Skin of body (tissue), 2 donors: ENCODE measurements around the gene TERT. TPM values are rescaled to one million over a fixed set of nuclear protein-coding genes. Genes with fewer than 3 reads are reported as not detected.

Source experiments
- DNase-seq: peaks from one replicate; lab custom pipeline; 2025; lab: John Stamatoyannopoulos, UW
- total RNA-seq: library from RNA; depleted of rRNA; stranded (reverse); fragments of >200 nt; gene quantifications from one replicate; pipeline ENCODE4 v1.2.3, GENCODE V29; 2014

The TERT gene
- total RNA-seq, 1 donor from 2014 or later: not detected

GRCh38 chr5:1319436-1320256, 24.8 kb upstream of the TERT start:
- DNase-seq: no peak

DNA sequence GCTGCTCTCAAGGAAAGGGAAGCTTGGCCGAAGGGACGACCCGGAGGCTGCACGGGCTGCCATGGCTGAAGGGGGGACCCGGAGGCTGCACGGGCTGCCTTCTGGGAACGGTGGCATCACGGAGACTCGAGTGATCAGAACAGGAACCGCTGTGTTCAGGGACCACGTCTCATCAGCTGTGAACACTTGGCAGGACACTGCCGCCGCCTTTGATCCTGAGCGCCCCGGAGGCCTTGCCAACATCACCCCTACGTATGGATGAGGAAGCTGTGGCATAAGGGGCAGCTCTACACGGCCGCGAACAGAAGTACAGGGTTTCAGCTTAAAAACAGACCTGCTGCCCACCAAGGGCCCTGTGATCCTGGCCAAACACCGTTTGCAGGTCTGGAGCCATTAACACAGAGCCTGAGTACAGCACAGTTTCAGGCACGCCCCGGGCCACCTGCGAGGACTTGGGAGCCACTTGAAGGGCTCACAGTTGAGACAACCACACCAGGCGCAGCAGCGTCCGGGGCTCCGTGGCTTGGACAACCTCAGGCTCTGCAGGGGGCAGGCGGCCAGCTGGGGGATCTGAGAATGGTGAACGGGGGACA, 23.9 kb upstream of the TERT start:
- DNase-seq: no peak

DNA sequence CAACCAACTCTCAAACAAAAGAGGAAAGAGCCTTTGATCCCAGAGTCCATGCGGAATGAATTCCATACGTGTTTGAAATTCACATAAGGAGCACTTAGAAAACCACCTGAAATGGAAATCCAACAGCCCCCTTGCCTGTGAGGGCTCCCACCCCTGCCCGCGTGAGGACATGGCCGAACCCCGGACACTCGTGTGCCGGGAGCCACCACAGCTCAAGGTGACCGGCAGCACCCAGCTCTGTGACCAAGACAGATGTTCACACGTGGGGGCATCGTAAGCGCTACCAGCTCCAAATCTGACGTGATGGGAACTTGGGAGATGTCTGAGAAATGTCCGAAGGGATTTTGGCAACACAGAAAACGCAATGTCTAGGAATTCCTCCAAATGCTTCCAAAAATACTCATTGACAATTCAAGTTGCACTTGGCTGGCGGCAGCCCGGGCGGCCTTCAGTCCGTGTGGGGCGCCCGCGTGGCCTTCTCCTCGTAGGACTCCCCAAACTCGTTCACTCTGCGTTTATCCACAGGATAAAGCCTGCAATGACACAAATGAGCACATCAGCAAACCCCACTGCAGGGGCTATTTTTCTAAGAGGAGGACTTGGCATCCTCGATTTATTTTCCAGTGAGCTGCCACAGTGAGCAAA, 23.2 kb upstream of the TERT start:
- no peak for DNase-seq

DNA sequence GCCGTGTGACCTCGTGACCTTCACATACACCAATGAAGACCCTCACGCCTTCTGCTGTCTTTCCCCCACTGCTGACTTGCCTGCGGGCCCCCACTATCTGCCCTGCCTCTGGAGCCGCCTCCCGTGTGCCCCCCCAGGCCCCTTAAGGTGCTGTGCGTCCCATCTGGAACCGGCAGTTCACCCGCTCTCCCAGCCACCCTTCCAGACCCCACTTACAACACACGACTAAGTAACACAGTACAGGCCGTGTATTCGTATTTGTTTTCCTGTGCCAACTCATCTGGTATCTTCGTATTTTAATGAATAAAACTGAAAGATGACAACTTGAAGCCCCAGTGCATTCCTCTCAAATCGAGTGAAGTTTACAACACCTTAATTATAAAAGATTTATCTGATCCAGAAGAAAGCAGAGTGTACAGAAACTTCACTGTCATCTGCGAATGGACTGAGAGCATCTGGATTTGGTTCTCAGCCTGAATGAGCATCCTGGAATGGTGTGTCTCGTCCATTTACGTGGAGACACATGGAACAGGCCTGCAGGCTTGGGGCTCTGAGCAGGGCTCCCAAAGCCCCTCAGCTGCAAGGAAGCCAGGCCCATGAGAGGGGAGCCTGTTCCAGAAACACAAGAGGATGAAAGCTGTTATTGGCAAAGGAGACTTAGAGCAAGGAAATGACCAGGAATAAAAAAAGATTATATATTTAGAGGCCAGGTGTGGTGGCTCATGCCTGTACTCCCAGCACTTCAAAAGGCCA, 21.9 kb upstream of the TERT start:
- DNase-seq: no peak

- DNase-seq: no peak
Measured at GRCh38 chr5:1315709-1316587, 21.1 kb upstream of the TERT start.

DNA sequence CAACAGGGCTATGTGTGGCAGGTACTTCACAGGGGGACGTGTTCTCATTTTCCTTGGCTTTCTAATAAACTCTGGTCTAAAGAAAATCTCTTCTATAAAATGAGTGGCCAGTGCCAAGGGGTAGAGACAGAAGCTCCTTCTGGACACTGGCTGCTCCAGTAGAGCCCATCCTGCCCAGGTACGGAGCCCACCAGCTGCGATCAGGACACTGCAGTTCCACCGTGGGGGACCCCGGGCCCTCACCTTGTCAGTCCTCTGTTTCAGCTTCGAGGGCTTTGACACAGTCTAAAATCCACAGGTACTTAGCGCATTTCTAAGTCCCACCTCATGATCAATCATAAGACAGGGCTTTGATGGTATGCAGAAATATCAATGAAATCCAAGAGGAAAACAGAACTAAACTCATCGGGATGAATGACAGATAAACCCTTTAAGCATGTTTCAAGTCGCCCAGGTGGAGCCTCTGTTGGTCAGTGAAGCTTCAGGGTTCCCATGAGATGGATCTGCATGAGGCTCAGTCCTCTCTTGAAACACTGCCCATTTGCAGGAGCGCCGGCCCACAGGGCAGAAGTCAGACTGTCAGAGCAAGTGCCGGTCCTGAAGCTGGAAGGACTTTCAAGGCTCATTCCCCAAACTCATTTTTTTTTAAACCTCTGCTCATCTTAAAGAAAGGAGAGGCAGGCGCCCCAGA, 20.3 kb upstream of the TERT start:
- DNase-seq: no peak

GRCh38 chr5:1314564-1314982, 19.7 kb upstream of the TERT start:
- no peak for DNase-seq

GRCh38 chr5:1312993-1313833, 18.3 kb upstream of the TERT start:
- DNase-seq: no peak

- DNase-seq: no peak
Measured at GRCh38 chr5:1312206-1312605, 17.3 kb upstream of the TERT start.

- no peak for DNase-seq
Measured at GRCh38 chr5:1311439-1312055, 16.7 kb upstream of the TERT start.

DNA sequence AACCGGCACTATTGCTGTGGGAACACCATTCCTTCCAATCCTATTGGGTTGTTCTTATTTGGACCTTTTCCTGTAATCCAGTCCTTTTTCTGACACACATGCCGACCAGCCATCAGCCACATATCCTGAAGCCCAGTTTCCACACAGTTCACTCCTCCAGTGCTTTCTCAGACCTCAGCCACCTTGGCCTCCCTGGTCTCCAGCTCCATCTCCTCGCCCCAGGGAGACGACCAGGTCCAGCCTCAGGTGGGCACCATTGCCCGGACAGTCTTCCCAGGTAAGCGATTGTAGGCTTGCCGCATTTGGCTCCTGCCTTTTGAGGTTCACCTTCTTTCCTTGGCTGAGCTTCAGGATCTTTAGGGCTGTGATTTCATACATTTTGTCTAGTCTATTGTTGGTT, 15.2 kb upstream of the TERT start:
- DNase-seq: no peak

DNA sequence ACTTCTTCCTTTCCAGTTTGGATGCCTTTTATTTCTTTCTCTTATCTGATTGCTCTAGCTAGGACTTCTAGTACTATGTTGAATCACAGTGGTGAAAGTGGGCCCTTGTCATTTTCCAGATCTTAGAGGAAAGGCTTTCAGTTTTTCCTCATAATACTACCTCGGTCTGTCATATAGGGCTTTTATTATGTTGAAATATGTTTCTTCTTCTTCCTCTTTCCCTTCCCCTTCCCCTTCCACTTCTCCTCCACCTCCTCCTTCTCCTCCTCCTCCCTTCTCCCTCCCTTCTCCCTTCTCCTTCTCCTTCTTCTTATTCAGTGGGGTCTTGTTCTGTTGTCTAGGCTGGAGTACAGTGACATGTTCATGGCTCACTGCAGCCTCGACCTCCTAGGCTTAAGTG, 9.2 kb upstream of the TERT start:
- DNase-seq: no peak

DNA sequence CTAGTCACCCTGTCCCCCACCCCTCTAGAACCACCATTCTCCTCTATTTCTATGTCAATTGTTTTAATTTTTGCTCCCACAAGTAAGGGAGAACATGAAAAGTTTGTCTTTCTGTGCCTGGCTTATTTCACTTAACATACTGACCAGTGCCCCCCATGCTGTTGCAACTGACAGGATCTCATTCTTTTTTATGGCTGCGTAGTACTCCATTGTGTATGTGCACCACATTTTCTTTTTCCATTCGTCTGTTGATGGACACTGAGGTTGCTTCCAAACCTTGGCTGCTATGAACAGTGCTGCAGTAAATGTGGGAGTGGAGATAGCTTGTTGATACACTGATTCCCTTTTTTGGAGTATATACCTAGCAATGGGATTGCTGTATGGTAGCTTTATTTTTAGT, 7.4 kb upstream of the TERT start:
- DNase-seq: no peak

GRCh38 chr5:1300581-1301083, 5.8 kb upstream of the TERT start:
- no peak for DNase-seq

GRCh38 chr5:1299961-1300360, 5.1 kb upstream of the TERT start:
- no peak for DNase-seq

- DNase-seq: no peak
Measured at GRCh38 chr5:1299511-1299850, 4.6 kb upstream of the TERT start.

DNA sequence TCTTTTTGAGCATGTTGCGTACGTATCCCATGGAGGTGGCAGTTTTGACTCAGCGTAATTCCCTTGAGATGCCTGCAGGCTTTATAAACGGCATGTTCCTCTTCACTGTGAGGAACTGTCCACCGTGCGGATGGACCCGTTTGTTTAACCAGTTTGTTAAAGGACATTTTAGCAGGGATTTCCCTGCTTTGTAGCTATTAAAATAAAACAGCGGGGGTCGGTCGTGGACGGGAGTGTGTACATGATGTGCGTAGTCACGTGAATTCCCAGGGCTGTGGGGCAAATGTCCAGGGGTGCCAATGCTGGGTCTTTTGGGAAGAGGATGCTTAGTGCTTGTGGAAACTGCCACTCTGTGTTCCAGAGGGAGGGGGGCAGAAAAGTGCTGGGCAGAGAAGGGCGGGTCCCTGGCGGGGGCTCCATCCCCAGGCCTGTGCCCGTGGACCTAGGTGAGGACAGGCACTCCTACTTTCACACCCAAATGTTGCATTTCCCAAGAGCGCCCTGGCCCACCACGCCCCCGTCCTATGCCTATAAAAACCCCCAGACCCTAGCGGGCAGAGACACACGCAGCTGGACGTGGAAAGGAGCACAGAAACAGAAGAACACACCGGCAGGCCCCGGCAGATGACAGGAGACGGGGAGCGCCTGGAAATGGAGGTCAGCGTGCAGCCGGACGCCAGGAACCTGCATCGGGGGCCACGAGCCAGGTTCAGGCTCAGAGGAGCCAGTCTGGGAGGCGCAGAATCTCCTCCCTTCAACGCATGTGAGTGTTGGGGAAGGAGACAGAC, 4.0 kb upstream of the TERT start:
- DNase-seq: no peak

- DNase-seq: no peak
Measured at GRCh38 chr5:1298067-1298551, 3.2 kb upstream of the TERT start.
